Measurements from ENCODE around the gene MPND. TPM values are rescaled to one million over a fixed set of nuclear protein-coding genes. Genes with fewer than 3 reads are reported as not detected.
A peak's percentile ranks its signal among the peaks of the same experiment; 100 is the strongest.

The MPND gene
- total RNA-seq, 2 donors from 2014 or later: 5.8 to 10.8 TPM

DNA sequence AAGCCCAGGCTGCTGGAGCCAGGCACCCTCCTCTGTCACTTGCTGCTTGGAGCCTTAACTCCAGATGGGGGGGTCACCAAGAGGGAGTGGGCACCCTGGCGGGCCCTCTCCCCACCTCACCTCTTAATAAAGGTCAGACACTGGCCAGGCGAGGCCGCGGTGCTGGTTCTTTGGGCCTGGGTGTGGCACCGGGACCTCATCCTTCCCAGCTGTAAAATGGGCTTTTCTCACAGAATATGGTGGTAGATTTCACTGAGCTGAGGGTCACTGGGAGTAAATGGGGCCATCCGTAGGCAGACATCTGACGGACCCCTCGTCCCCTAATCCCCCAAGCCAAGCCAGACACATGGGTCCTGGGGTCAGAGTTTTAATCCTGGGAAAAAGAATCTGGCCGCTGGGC is 19.7 kb upstream of the MPND start:
- no peak overlapping the region for H3K27ac ChIP-seq
- DNase-seq (ENCODE audit: low spot score): no peak
- TF ChIP-seq, protein P1, sequence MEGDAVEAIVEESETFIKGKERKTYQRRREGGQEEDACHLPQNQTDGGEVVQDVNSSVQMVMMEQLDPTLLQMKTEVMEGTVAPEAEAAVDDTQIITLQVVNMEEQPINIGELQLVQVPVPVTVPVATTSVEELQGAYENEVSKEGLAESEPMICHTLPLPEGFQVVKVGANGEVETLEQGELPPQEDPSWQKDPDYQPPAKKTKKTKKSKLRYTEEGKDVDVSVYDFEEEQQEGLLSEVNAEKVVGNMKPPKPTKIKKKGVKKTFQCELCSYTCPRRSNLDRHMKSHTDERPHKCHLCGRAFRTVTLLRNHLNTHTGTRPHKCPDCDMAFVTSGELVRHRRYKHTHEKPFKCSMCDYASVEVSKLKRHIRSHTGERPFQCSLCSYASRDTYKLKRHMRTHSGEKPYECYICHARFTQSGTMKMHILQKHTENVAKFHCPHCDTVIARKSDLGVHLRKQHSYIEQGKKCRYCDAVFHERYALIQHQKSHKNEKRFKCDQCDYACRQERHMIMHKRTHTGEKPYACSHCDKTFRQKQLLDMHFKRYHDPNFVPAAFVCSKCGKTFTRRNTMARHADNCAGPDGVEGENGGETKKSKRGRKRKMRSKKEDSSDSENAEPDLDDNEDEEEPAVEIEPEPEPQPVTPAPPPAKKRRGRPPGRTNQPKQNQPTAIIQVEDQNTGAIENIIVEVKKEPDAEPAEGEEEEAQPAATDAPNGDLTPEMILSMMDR (IDR thresholded peaks at IDR 0.05): no peak
- H3K36me3 ChIP-seq: no peaks in the 10 kb centered on the region
- no peak for ATAC-seq (ENCODE audit: insufficient number of reproducible peaks, low FRiP score, low read depth)
- no peaks in the 10 kb centered on the region for H3K27me3 ChIP-seq (replicated peaks; ENCODE audit: insufficient read depth)
- no peak overlapping the region for H3K4me3 ChIP-seq
- peaks cover 9 to 14% of the 10 kb centered on the region in 2 donors for H3K4me1 ChIP-seq (ENCODE audit: control insufficient read depth in 1 of 2, low read depth in 2 of 2)
- no peaks in the 10 kb centered on the region for H3K9me3 ChIP-seq

DNA sequence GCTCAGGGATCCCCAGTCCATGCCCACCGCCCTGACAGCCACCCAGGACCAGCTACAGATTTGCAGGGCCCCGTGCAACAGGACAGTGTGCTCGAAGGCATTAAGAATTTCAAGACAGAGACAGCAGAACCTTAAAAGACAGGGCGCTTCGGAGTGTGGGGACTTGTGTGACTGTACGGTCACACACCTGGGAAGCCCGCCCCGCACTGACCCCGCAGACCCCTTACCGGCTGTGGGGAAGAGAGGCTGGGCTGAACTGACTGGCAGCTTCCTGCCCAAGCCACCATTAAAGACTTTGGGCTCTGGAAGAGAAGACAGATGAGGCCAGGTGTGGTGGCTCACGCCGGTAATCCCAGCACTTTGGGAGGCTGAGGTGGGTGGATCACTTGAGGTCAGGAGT is 19.1 kb upstream of the MPND start:
- Histone ChIP-seq H3K4me3 (no peak overlapping the region), H3K9me3 (no peaks in the 10 kb centered on the region), H3K27ac (no peak overlapping the region), H3K4me1 (ENCODE audit: control insufficient read depth in 1 of 2, low read depth in 2 of 2) (peaks cover 10 to 18% of the 10 kb centered on the region in 2 donors), H3K27me3 (replicated peaks; ENCODE audit: insufficient read depth) (no peaks in the 10 kb centered on the region), H3K36me3 (no peaks in the 10 kb centered on the region)
- TF ChIP-seq, protein P1 (IDR thresholded peaks at IDR 0.05): no peak
- DNase-seq (ENCODE audit: low spot score): no peak
- ATAC-seq (ENCODE audit: insufficient number of reproducible peaks, low FRiP score, low read depth): no peak

DNA sequence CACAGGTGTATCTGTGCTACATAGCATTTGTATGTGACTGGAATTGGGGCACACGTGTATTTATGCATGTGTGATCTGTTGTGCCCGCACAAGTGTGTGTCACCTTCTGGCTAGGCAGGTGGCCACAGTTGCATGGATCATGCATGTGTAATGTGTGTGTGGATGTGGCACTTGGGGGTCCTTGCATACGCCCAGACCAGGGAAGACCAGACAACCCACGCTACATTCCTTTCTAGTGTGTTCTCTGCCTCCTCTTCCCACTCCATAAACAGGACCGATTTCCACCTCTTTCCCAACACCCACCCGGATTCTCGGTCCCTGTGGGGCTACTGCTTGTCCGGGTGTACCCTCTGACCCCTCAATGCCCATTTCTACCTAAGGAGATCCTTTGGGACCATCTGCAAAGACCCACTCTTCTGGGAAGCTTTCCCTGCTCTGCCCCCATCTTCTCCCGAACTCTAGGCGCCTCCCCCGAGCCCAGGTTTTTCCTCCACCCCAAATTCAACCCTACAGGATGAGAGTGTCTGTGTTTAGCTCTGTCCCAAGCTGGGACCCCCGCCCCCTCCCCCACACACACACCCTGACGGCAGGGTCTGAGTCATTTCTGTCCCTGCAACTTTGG is 17.0 kb upstream of the MPND start:
- Histone ChIP-seq H3K4me3 (no peak overlapping the region), H3K9me3 (no peaks in the 10 kb centered on the region), H3K27ac (no peak overlapping the region), H3K36me3 (no peaks in the 10 kb centered on the region), H3K4me1 (ENCODE audit: control insufficient read depth in 1 of 2, low read depth in 2 of 2) (peaks cover 10 to 18% of the 10 kb centered on the region in 2 donors), H3K27me3 (replicated peaks; ENCODE audit: insufficient read depth) (no peaks in the 10 kb centered on the region)
- ATAC-seq (ENCODE audit: insufficient number of reproducible peaks, low FRiP score, low read depth): no peak
- DNase-seq (ENCODE audit: low spot score): no peak
- TF ChIP-seq, protein P1 (IDR thresholded peaks at IDR 0.05): no peak

DNA sequence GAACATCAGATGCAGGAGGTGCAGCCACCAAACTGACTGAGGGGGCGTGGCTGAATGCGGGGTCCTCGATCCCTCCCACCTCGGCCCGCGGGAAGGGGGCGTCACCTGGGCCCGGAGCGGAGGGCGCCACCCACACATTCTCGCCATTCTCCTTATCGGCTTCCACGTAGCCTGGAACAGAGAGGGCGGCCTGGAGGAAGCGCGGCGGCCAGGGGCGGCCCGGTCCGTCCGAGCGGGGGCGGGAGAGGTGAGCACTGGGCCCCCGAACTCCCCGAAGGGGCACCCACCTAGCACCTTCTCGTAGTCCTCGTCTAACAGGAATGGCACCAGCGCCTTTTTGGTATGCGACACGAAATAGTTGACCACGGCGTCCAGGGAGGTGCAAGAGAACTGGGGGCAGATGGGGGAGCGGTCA is 16.5 kb upstream of the MPND start:
- DNase-seq (ENCODE audit: low spot score) (no peak), ATAC-seq (ENCODE audit: insufficient number of reproducible peaks, low FRiP score, low read depth) (no peak)
- Histone ChIP-seq H3K36me3 (no peaks in the 10 kb centered on the region), H3K27ac (no peak overlapping the region), H3K27me3 (replicated peaks; ENCODE audit: insufficient read depth) (no peaks in the 10 kb centered on the region), H3K4me1 (ENCODE audit: control insufficient read depth in 1 of 2, low read depth in 2 of 2) (peaks cover 10 to 18% of the 10 kb centered on the region in 2 donors), H3K9me3 (no peaks in the 10 kb centered on the region), H3K4me3 (peak overlapping the region; percentile 75)
- TF ChIP-seq, protein P1 (IDR thresholded peaks at IDR 0.05): no peak

DNA sequence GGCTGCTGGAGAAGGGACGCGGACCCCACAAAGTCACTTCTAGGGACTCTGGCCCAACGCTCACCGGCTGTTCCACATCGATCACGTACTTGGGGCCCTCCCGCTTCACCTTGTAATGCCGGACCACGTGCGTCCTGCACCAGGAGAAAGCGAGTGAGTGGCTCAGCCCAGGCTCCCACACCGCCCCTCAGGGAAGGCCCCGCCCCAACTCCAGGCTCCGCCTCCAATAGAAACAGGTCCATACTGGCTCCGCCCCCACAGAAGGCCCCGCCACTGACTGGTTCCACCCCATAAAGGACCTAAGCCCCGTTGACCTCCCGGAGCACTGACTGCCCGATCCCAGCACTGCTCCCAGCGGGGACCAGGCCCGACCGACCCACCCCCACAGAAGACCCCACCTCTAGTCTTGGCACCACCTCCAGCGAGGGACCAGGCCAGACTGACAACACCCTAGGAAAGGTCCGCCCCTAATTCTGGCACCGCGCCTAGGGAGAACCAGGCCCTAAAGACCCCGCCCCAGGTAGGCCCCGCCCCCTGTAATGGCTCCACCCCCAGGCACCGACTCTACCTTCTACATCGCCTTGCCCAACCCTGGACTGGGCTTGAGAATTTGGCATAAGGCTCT is 16.0 kb upstream of the MPND start:
- Histone ChIP-seq H3K27me3 (replicated peaks; ENCODE audit: insufficient read depth) (no peaks in the 10 kb centered on the region), H3K9me3 (no peaks in the 10 kb centered on the region), H3K4me3 (peak overlapping the region; percentile 75), H3K36me3 (no peaks in the 10 kb centered on the region), H3K27ac (peak overlapping the region in 1 of 2 donors; percentile 17), H3K4me1 (ENCODE audit: control insufficient read depth in 1 of 2, low read depth in 2 of 2) (peaks cover 10 to 18% of the 10 kb centered on the region in 2 donors)
- TF ChIP-seq, protein P1 (IDR thresholded peaks at IDR 0.05): no peak
- ATAC-seq (ENCODE audit: insufficient number of reproducible peaks, low FRiP score, low read depth) (peak; percentile 6), DNase-seq (ENCODE audit: low spot score) (no peak)

Measured in thoracic aorta (tissue), 2 donors.